ENCODE data around the gene PSD.

The PSD gene

GRCh38 chr10:102449321-102450123, 30.9 kb upstream of the PSD start (continued):
- TF ChIP-seq MZF1 (tag by site-specific recombination; IDR thresholded peaks at IDR 0.05; ENCODE audit: borderline replicate concordance) (no peak), SETDB1 (IDR thresholded peaks at IDR 0.05; ENCODE audit: insufficient read length, low read length) (no peak), ZNF362 (tag by site-specific recombination; IDR thresholded peaks at IDR 0.05) (peak; percentile 96)

GRCh38 chr10:102444851-102445250, 26.3 kb upstream of the PSD start:
- ChIA-PET CTCF (no interaction called here), POLR2A (interaction anchor here (1.1 kb wide), 1 partner anchor 12 kb away, joined by 3 read pairs; the partner anchor contains the start of gene CUEDC2)
- H3K4me3 ChIP-seq (ENCODE audit: low read depth, low read length) = no peak overlapping the region
- no peaks in the 10 kb centered on the region; the same call in 1 of the 2 replicates for H3K4me1 ChIP-seq (ENCODE audit: control insufficient read depth, insufficient read depth, low read length)
- H3K36me3 ChIP-seq (ENCODE audit: control insufficient read depth in 2 of 2, insufficient read depth in 1 of 2, low read length in 2 of 2) = no peaks in the 10 kb centered on the region
- TF ChIP-seq ZNF660 (tag by site-specific recombination; IDR thresholded peaks at IDR 0.05) = no peak
- no peak overlapping the region for H3K27ac ChIP-seq (ENCODE audit: extremely low read depth, low read depth, low read length)
- no peaks in the 10 kb centered on the region for H3K9me3 ChIP-seq (ENCODE audit: control insufficient read depth, insufficient read depth, low read depth, low read length)

- no peaks in the 10 kb centered on the region for H3K4me1 ChIP-seq (ENCODE audit: control insufficient read depth, insufficient read depth, low read length)
- no peak overlapping the region for H3K27ac ChIP-seq (ENCODE audit: extremely low read depth, low read depth, low read length)
- no peak overlapping the region for H3K4me3 ChIP-seq (ENCODE audit: low read depth, low read length)
- CTCF ChIA-PET = interaction anchor here (0.7 kb wide), 1 partner anchor 14 kb away, joined by 3 read pairs; no protein-coding TSS in a partner anchor
- no peaks in the 10 kb centered on the region for H3K9me3 ChIP-seq (ENCODE audit: control insufficient read depth, insufficient read depth, low read depth, low read length)
- no peaks in the 10 kb centered on the region for H3K36me3 ChIP-seq (ENCODE audit: control insufficient read depth in 2 of 2, insufficient read depth in 1 of 2, low read length in 2 of 2)
- no peak for TF ChIP-seq ZNF747 (tag by site-specific recombination; IDR thresholded peaks at IDR 0.05)
- no peak for TF ChIP-seq HOXC10 (CRISPR knock-in tag; IDR thresholded peaks at IDR 0.05)
- POLR2A ChIA-PET = interaction anchor here (1.0 kb wide), 1 partner anchor 9 kb away, joined by 5 read pairs; no protein-coding TSS in a partner anchor
These were observed 19.8 kb upstream of the PSD start for GRCh38 chr10:102438374-102438773.

- Histone ChIP-seq H3K9me3 (ENCODE audit: control insufficient read depth, insufficient read depth, low read depth, low read length) (no peaks in the 10 kb centered on the region), H3K27ac (ENCODE audit: extremely low read depth, low read depth, low read length) (no peak overlapping the region), H3K36me3 (ENCODE audit: control insufficient read depth in 2 of 2, insufficient read depth in 1 of 2, low read length in 2 of 2) (no peaks in the 10 kb centered on the region), H3K4me1 (ENCODE audit: control insufficient read depth, insufficient read depth, low read length) (no peaks in the 10 kb centered on the region), H3K4me3 (ENCODE audit: low read depth, low read length) (no peak overlapping the region)
- ChIA-PET POLR2A (interaction anchor here (1.0 kb wide), 1 partner anchor 8 kb away, joined by 5 read pairs; no protein-coding TSS in a partner anchor), CTCF (no interaction called here)
- TF ChIP-seq PRDM10 (tag by site-specific recombination; IDR thresholded peaks at IDR 0.05) (peak; percentile 74), INSM2 (tag by site-specific recombination; IDR thresholded peaks at IDR 0.05) (no peak), ZNF664 (tag by site-specific recombination; IDR thresholded peaks at IDR 0.05) (peak; percentile 83)
These were observed 18.9 kb upstream of the PSD start for GRCh38 chr10:102437515-102437914.

Data from HEK293 (cell line).